Measurements from ENCODE around the gene OPN3.

OPN3 gene

GRCh38 chr1:241644259-241644658 lies 4.1 kb upstream of the OPN3 start:
- DNase-seq = no peak

- DNase-seq = no peak
Observed at GRCh38 chr1:241642593-241642944, 2.4 kb upstream of the OPN3 start.

GRCh38 chr1:241641773-241642592 lies 1.8 kb upstream of the OPN3 start:
- DNase-seq = peak; percentile 75

- DNase-seq = no peak
Observed at GRCh38 chr1:241640867-241641622, 876 bp upstream of the OPN3 start.

DNA sequence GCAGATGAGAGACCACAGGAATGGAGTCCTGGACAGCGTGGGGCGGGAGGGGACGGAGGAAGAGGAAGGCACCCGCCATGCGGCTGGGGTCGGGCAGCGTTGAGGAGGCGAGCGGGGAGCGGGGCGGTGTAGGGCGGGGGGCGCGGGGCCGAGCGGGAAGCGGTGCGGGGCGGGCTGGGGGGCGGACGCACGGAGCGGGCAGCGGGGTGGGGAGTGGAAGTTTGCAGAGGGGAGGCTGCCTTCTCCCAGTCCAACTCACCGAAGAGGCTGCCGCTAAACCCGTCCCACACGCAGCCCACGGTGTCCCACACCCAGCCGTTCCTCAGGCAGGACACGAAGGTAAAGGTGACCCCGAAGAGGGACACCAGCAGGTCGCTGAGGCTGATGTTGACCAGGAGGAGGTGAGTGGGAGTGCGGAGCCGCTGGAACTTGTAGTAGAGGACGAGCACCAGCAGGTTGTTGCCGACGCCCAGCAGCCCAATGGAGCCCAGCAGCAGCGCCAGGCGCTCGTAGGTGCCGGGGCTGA lies 483 bp downstream of the OPN3 start:
- peak; percentile 49 for DNase-seq

GRCh38 chr1:241638909-241639622 lies 1.1 kb downstream of the OPN3 start:
- DNase-seq = no peak

DNA sequence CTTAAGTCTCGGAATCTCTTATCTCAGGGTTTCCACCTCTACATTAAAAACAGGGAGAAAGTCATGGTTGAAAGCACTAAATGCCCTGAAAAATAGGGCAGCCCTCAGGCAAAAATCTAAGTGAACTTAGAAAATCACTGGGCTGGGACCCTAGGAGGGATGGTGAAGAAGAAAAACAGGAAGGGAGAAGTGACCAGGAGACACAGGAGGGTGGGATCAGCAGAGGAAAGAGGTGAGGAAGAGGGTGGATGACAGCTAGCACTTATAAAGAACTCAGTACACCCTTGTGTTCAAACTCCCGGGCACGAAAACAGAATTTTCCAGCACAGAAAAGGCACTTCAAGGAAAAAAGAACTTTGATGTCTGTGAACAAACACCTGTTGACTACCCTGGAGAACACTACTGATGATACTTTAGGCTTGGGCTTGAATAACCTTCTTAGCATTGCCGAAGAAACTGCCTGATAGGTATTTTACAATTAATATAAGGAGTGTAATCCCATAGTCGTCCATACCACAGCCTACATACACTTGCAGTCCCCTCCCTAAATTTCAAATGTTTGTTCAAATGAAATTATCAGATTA lies 2.0 kb downstream of the OPN3 start:
- DNase-seq = no peak

DNA sequence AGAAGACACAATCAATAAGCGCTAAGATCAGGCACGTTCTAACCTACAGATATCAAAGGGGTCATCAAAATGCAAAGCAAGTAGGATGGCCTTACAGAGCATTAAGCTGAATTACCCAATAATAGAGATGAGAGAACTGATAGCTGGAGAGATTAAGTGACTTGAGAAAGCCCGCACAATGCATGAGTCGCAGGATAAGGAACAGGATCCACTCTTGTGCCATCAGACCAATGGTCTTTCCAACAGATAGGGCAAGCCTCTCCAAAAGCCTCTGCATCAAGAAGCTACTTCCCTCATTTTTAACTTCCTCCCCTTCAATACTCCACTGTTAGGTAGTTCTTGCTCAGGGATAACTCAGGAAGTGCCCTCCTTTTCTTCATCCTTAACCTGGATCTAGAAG lies 2.6 kb downstream of the OPN3 start:
- no peak for DNase-seq

DNA sequence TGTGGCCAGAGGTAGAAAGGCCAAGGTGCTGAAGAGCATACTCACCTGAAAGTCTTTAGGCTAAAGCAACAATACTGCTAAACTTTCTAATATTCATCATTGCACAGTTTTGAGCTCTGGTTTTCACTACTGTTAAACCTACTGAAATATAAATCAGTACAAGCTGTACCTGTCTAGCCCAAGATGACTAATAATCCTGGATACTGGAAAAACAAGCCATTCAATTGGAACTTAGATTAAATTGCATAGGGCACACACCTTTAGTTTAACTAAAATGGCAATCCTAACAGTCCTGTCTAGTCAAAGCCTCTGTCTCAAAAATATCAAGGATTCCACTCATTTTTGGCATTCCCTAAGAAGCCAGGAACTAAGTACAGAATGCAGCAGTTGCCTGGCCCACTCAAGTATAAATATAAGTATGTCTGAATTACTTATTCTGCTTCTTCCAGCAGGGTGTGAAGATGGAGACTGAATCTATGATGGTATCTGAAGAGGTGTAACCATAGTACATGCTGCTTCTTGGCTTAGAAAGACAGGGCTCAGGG lies 3.1 kb downstream of the OPN3 start:
- DNase-seq = peak; percentile 40

GRCh38 chr1:241636291-241636690 lies 3.9 kb downstream of the OPN3 start:
- no peak for DNase-seq

GRCh38 chr1:241635556-241636152 lies 4.5 kb downstream of the OPN3 start:
- no peak for DNase-seq

- no peak for DNase-seq
Observed at GRCh38 chr1:241632987-241633386, 7.2 kb downstream of the OPN3 start.

DNA sequence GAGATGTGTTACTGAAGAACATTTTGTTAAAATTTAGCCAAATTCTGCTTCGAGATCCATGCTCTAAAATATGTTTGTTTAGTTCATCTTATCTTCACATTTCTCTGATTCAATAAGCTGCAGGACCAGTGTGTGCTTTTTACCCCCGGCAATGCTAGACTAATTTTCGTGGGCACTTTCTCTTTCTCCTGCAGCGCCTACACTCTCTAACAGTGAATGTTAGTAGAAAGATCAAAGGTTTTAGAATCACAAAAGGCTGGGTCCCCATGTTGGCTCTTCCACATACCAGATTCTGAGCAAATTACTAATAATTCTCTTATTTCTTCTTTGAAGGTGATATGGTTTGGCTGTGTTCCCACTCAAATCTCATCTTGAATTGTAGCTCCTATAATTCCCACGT lies 8.5 kb downstream of the OPN3 start:
- no peak for DNase-seq

DNA sequence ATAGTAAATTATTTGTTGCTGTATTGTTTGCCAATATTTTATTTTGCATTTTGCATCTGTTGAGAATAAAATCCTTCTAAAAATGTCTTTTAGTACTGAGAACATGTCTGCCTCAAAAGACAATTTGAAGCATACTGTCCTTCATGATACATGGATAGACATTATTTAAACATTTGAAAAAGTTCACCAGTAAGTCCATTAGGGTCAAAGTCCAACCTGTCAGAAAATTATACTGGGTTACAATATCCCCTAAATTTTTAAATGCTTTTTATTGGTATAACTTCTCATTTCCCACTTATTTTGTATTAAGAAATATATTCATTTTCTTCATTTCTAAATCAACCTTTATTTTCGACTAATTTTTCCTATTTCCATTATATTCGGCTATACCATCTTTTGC lies 9.3 kb downstream of the OPN3 start:
- no peak for DNase-seq

DNA sequence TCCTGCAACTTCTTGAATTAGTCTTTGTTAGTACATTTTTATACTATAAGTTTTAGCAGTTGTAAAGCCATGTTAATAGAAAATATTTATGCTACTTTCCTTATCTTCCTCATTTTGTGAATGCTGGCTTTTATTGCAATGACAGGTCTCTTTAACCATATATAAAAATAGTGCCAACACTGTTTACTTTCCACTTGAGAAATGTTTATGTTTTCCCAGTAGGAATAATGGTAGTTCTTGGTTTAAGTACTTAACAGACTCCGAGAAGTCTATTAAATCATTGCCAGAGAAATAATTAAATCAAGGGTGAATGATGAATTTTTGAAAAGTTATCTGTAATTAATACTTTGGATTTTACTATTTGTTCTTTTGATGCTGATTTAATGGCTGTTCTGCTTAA lies 9.7 kb downstream of the OPN3 start:
- DNase-seq = no peak

GRCh38 chr1:241630005-241630404 lies 10.2 kb downstream of the OPN3 start:
- no peak for DNase-seq

DNA sequence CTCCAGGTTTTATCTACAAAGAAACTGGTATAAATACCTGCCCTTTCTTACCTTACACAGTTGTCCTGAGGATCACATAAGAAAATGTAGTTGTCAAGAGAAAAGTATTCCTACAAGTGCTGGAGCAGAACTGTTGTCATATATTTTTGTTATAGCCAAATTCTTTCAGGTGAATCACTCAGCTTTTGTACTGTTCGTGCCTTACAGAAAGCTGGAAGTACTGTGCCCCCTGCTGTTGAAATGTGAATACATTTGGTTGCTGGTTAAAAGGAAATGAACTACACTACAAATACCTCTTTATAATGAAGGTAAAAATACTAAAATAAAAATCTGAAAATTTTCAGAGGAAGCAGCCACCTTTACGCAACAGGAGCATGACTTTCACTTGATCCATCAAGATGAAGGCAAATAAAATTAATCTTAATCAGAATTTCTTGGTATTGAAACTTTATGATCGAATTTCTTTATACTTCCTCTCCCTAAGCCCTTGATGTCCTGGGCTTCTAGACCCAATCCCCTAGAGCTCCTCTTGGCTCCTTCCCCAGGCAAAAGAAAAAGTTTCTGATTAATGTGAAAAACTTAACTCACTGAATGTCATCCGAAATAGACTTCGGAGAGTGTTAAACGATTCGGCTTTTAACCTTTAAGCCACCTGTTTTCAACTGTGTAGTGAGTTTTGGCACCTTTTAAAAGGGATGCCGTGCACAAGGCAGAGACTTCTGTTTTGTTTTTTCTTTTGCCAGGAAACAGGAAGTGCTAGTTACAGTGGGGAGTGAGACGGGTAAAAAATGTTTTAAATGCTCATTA lies 12.5 kb downstream of the OPN3 start:
- peak; percentile 69 for DNase-seq

- DNase-seq = no peak
Observed at GRCh38 chr1:241624935-241625334, 15.2 kb downstream of the OPN3 start.

- no peak for DNase-seq
Observed at GRCh38 chr1:241622669-241623068, 17.5 kb downstream of the OPN3 start.

DNA sequence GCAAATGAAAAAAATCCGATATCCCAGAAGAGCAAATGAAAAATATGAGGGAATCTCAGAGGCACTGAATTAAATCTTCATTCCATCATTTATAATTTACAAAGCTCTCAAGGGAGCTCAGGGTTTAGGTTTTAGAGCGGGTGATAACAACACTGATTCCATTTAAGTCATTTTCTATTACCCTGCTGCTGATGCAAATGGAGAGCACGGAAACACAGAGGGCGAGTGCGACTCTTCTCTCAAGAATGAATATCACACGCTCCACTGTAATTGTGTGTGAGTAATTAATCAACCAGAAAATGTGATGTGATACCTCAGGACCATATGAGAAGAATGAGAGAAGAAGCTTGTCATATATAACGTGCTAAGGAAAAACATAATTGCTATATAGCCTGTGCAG lies 22.7 kb downstream of the OPN3 start:
- no peak for DNase-seq
